ENCODE measurements around the gene TMTC2.

Gene TMTC2

DNA sequence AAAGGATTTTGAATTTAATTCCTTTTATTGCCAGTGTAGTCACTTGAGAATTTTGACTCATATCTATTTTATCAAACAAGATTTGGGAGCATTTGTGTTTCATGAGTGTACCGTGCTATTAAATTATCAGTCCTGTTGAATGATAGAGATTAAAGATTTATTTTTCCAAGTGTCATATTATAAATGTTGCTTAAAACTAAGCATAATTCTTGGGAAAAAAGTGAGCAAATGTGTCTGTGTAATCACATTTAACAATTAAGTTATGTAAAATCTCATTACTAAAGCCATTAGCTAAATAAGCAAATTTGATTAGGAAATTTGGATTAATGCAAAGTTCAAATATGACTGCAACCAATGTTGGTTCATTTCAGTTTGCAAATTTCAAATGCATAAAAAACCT is 266.7 kb downstream of the TMTC2 start:
- DNase-seq (ENCODE audit: low read depth in 2 of 2): no peak

DNA sequence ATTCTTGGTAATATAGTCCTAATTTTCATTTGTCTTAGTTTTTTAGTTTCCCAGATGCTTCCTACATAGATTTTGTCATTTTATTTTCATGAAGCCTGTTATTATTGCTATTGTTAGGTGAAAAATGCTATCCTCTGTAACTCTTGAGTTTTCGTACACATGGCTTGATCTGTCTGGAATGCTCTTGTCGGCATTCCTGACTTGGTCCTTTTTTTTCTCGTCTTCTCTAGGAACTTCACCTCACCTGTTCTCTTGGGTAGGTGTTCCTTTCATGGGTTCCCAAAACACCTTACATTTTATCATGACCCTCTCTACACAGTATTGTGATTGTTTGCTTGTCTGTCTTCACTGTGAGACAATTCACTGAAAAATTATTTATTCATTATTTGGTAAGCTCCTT is 267.4 kb downstream of the TMTC2 start:
- DNase-seq (ENCODE audit: low read depth in 2 of 2): no peak

DNA sequence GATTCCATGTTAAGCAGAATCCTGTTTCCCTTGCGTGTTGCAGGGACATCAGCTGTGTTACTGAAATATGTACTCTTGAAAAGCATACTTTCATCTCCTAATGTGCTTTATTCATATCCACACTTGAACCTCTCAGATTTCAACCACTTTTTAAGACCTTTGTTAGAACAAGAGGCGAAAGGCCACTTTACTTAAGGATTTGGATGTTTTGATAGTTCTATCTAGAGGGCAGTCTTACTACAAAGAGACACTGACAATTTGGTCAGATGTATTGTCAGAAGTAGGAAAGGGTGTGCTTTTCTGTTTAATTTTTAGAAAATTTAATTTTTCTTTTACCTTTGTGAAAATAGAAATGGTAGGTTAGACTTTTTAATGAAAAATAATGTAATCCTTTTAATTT is 267.9 kb downstream of the TMTC2 start:
- no peak for DNase-seq (ENCODE audit: low read depth in 2 of 2)

DNA sequence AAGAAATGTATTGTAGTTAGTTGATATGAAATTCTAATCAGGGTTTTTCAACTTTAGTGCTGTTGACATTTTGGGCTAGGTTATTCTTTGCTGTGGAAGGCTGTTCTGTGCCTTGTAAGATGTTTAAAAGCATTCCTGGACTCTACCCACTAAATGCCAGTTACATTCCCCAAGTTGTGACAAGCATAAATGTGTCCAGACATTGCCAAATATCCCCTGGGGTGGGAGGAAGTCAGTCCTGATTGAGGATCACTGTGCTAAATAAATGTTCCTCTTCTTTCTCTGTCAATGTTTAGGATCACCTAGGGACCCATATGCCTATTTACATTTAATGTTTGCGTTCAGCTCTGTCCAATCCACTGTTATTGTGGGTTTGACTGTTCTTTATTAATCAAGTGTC is 268.3 kb downstream of the TMTC2 start:
- no peak for DNase-seq (ENCODE audit: low read depth in 2 of 2)

DNA sequence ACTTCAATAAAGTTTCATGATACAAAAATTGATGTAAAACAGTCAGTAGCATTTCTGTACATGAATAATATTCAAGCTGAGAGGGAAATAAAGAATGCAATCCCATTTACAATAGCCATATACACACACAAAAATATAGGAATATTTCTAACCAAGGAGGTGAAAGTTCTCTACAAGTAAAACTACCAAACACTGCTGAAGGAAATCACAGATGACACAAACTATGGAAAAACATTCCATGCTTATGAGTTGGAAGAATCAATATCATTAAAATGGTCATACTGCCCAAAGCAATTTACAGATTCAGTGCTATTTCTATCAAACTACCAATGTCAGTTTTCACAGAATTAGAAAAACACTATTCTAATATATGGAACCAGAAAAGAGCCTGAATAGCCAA is 272.3 kb downstream of the TMTC2 start:
- DNase-seq (ENCODE audit: low read depth in 2 of 2): no peak

DNA sequence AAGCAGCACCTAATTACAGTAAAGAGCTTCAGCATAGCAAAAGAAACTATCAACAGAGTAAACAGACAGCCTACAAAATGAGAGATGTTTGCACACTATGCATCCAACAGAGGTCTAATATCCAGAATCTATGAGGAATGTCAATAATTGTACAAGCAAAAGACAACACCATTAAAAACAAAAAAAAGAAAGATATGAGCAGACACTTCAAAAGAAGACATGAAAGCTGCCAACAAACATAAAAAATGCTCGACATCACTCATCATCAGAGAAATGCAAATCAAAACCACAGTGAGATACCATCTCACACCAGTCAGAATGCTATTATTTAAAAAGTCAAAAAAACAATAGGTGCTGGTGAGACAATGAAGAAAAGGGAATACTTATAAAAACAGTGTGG is 273.1 kb downstream of the TMTC2 start:
- DNase-seq (ENCODE audit: low read depth in 2 of 2): no peak

DNA sequence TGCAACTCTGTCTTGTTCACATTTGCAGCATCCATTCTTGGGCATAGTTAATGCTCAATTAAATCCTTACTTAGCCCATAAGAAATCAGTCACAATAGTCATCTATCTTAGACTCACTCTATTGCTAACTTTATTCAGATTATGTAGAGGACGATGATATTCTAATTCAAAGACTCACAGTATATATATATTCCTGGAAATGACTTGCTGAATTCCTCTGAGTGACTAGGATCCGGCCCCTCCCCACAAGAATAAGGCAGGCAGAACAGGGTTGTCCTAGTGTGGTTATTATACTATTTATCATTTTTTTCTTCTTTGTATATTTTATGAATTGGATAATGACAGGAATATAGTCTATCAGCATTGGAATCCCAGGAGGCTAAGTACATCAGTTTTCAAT is 275.1 kb downstream of the TMTC2 start:
- DNase-seq (ENCODE audit: low read depth in 2 of 2): no peak

DNA sequence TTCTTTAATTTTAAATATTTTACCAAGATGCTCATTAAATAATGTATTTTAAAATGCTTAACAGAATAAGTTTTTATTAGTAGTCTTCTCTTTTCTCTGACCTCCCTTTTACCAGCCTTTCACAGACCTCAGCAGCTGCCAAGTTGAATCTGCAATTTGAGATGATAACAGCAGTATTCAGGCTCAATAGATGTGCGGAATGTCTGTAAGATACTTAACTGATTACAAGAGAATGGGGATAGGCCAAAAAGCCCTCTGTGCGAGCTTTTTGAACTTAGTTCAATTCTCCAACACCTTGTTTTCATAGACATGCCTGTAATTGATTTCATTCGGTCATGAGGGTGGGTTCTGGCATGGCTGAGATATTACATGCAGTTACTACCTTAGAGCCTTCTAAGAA is 277.2 kb downstream of the TMTC2 start:
- DNase-seq (ENCODE audit: low read depth in 2 of 2): no peak

DNA sequence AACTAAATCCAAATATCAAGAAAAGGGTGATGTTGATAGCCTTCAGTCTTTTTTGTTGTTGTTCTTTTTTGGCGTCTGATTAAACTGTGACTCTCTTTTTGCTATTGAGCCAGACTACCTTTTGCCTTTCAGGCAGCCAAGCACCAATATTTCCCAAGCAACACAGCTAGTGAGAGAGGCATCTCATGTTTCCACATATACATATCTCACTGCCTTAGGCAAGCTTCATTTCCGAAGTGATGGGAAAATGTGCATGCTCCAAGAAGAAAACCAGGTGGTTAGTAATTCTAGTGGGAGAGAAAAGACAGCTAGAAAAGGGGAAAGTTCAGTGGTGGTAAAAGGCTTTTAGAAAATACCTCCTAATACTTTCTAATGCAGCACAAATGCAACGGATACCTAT is 277.7 kb downstream of the TMTC2 start:
- no peak for DNase-seq (ENCODE audit: low read depth in 2 of 2)

DNA sequence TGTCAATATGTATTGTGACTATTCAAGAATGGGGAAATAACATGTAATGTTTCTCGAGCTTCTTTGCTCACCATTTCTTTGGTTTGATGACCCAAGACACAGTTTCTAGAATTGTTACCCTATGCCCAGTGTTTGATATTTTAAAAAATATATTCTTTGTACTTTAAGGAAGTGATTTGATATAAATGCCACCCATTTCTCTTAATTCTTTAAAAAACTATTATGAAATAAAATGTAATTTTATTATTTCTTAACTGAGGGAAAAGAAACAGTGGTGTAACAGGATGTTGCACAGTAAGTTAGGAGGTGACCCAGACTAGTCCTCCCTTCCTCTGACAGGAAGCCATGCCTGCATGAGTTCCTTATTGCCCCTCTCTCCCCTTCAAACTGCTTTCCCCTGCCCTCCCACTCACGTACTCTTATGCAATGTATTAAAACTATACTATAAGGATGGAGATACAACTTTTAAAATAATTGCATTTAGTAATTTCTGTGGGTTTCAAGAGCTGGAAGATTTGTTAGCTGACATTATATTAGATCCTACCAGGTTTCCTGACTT is 279.4 kb downstream of the TMTC2 start:
- no peak for DNase-seq (ENCODE audit: low read depth in 2 of 2)

DNA sequence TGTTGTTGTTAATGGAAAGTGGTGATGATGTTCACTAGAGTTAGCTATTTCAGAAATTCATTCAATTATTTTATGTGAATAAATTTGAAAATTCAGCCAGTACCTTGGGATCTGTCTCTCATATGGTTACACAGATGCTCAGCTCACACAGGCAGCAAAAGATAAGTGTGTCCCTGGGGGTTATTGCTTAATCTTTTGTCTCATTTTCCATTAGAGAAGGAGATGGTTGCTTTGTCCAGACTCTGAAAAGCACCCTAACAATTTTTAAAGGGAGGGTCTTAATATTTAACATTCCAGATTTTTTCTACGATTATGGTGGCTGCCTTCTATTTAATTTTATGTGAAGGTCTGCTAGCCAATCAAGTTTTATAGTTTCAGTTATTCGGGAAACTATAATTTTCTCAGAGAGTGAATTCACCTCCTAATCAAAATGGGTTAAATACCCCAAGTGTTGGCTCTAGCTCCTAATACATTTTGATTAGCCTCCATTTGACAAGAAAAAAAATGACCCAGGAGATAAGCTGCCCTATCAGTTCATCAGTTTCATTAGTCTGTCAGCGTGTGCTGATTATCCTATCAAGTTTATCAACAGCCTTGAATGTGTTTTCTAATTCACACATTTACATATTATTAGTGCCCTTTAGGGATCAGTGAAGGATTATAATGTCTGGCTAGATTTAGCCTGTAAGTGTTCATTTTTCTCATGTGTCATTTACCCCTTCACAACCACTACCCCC is 282.1 kb downstream of the TMTC2 start:
- no peak for DNase-seq (ENCODE audit: low read depth in 2 of 2)

DNA sequence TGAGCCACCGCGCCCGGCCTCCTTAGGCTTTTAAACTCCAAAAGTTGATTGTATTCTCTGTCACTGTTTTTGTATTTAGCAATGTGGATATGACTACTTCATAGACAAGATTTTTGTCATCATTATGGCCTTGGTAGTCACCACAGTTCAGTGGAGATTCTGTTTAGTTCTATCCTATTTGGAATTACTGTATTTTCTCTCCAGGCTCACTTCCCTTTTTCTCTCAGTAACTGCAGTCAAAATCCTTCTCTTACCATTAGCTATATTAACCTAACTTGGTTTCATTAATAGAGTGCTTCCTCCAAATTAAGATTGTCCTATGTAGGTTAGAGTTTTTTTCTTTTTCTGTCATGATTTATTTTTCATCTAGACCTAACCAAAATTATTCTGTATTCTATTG is 283.9 kb downstream of the TMTC2 start:
- no peak for DNase-seq (ENCODE audit: low read depth in 2 of 2)

DNA sequence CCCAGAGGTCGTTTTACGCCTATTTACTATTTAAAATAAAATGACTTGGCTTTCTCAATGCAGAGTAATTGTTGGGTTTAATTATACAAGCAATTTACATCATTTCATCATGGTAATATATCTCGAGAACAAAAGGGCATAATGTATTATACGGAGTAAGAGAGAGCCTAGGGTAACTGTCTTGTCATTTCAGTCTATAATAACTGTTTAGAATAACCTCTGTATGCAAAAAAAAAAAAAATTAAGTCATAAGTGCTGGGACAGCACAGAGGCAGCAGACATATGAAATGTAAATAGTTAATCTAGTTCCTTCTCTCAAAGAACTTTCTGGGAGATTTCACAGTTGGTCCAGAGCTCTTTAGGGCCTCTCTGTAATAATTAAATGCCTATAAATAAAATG is 284.9 kb downstream of the TMTC2 start:
- no peak for DNase-seq (ENCODE audit: low read depth in 2 of 2)

DNA sequence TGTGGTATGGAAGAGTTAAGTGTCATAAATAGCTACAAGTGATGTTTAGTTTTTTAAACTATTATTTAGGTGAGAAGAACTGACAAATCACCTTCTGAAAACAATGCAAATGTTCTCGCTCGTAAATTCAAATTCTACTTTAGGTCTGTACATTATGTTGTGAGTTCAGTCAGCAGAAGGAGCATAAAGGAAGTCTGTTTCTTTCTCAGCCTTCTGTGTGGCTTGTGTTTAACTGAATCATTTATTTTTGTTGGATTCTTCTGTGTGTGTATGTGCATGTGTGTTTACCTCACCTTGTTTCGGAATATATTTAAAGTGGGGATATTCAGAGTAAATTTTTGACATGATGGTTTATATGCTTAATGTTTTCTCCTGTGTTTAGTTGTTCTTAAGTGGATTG is 285.9 kb downstream of the TMTC2 start:
- DNase-seq (ENCODE audit: low read depth in 2 of 2): no peak

DNA sequence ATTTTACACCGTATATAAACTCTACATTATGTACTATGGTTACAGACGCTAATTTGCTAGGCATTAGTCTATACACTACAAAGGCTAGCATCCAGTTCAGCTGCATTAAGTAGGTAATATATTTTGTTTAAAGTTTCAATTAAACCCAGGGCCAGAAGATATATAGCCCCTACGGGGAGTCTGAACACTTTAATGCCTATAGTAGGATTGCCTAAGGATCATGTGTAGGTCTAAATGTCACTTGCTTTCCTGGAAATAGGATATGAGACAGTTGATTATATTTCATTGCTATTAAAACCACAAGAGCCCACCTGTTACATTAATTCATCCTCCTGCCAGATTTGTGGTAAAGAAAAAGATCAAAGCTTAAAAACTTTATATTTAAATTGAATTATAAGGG is 286.9 kb downstream of the TMTC2 start:
- DNase-seq (ENCODE audit: low read depth in 2 of 2): no peak

DNA sequence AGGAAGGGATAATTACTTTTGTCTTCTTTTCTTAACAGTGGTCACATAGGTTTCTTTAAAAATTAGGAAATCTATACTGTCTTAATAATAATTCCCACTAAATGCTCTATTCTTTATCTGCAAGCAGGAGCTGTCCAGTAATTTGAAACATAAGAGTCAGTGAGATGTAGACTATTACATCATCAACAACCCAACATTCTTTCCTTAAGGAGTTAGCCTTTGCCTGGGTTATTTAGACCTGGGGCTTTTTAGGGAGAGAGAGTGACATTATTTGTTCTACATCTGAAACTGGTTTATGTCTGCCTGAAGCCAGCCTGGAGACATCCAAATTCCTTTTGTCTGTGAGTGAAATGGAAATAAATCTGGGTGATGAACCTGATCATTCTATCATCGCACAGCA is 294.4 kb downstream of the TMTC2 start:
- DNase-seq (ENCODE audit: low read depth in 2 of 2): no peak

DNA sequence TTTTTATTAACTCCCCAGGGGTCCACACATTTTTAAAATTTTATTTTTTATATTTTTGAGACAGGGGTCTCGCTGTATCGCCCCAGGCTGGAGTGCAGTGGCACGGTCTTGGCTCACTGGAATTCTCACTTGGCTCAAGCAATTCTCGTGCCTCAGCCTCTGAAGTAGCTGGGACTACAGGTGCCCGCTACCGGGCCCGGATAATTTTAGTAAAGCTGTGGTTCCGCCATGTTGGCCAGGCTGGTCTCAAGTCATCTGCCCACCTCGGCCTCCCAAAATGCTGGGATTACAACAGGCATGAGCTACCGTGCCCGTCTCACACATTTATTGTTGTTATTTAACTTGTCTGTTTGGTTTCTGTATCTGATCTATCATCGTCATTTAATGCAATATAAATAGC is 307.4 kb downstream of the TMTC2 start:
- no peak for DNase-seq (ENCODE audit: low read depth in 2 of 2)

DNA sequence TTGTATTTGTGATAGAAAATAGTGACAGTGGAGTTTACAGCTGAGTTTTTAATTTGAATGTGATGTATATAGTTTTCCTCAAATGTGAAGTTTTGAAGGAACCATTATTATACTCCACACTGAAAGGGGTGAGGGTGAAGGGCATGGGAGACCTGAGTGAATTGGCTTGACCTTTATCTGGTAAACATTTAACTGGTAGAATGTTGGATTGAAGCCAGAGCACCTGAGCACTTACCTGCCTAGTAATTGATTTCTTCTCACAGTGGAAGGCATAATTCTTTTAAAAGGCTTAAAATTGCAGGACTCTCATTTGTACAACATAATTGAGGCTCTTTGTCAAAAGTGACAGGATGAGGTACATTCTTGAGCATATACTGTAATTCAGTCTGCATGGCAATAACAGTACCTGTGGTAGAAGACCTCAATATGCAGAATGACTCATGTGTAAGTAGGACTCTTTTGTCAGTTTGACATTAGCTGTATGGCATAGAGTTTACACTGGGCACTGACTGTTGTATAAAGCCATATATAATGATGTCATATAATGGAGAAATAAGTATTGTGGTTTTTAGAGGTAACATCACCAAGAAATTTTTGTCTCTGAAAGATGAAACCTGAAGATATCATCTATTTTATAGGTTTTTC is 309.6 kb downstream of the TMTC2 start:
- no peak for DNase-seq (ENCODE audit: low read depth in 2 of 2)

DNA sequence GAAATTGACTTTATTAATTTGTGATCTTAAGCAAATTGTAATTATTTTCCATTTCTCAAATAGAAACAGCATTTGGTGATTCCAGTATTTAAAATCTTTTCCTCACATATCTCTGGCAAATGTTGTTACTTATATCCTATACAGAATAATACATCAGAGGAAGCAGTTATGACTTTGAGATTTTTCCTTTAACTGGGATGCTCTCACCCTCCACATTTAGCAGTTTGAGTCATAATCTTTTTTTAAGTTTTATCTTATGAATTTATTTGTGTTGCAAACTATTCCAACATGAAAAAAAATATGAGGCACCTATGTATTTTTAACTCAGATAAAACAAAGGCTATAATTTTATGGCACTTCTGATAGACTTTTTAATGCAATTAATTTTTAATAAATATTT is 311.8 kb downstream of the TMTC2 start:
- DNase-seq (ENCODE audit: low read depth in 2 of 2): no peak

DNA sequence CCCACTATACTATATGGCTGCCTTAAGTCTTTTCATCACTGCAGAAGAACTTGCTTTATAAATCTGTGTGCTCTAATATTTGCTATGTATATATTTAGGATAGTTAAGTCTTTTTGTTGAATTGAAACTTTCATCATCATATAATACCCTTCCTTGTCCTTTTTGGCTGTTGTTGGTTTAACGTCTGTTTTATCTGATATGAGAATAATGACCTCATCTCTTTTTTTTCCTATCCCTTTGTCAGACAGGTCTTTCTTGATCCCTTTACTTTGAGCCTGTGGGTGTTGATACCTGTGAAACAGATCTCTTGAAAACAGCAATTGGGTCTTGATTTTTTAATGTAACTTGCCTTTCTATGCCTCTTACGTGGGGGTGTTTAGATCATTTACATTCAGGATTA is 316.3 kb downstream of the TMTC2 start:
- no peak for DNase-seq (ENCODE audit: low read depth in 2 of 2)

DNA sequence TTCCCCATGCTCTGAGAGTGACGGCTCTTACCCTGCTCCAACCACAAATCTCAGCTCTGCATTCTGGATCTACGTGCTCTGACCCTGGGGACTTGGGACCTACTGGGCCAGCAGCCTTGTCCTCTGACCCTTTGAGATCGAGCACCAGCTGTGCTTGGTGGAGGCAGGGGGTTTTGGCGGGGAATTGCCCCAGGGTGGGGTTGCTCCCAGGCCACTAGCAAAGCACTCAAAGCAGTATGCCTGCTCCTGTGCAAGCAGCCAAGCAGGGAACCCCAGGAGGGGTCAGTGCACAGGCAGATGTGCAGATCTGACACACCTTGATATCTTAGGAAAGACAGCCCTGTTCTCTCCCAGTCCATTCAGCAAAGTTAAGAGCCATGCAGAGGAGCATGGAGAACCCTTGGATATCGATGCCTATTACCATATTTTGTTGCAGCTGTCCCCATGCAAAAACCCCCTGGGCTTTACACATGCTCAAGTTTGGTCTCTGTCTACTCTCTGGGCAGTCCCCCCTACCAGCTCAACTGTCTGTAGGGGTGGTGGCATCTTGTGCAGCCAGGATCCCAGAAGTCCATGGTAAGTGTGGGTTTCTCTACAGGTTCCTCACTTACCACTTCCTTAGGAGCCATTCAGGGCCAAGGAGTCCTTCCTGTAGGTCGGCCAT is 319.0 kb downstream of the TMTC2 start:
- no peak for DNase-seq (ENCODE audit: low read depth in 2 of 2)

DNA sequence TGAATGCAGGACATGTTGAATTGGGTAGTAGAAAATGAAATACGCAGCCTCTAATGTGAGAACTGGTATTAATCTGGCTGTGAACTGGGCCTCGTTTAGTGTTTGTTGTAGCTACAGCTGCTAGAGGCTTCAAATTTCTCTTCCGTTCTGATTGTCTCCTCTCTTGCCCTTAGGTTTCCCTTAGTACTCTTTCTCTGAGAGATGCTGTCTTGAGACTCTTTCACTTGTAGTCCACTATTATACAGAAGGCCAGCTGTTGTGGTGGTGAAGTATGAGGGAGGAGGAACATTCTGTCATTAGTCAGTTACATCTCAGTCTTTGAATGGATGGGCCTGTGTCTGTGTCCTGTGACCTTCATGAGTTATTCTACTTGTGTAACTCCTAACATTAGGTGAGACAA is 322.0 kb downstream of the TMTC2 start:
- DNase-seq (ENCODE audit: low read depth in 2 of 2): no peak

DNA sequence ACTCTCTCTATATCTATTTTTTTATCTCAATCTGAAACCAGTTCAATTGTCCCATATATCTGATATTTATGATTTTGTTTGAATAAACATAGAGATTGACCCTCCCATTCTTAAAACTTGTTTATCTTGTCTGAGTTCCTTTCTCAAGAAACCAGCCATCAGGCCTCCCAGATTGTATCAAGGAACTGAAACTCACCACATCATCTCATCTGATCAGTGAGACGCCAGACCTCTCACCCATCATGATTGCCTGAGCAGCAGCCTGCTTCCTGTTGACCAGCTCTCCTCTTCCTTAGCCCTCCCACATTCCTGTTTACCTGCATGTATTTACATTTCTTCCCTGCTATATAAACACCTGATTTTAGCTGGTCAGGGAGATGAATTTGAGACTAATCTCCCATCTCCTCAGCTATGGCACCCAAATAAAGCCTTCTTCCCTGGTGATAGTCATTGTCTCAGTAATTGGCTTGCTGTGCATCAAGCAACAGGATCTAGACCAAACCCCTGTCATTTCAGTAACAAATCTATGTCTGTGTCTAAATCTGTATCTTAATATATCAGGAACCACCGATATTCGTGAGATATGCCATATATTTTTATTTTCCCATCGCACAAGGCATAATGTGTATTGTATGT is 323.6 kb downstream of the TMTC2 start:
- no peak for DNase-seq (ENCODE audit: low read depth in 2 of 2)
